Sigmoid colon (tissue), 4 donors: ENCODE results near the gene SLC38A2.

Experiments used
- CTCF ChIP-seq, 4 experiments: fragments of 450-650 bp in 3 of 4; fragments of 200-600 bp in 1 of 4; IDR thresholded peaks; one replicate each; pipeline ENCODE4 v1.5.1; 2016 to 2019; ENCODE audit warnings: antibody characterized with exemption in 4 of 4, mild to moderate bottlenecking in 3 of 4, moderate library complexity in 2 of 4
- EP300 ChIP-seq, 4 donors: sonication (generic); formaldehyde crosslinking; IDR thresholded peaks; one replicate each; pipeline ENCODE4 v1.6.1; 2017; ENCODE audit warnings: antibody characterized with exemption in 4 of 4
- POLR2A ChIP-seq, 2 donors: fragments of 450-650 bp; IDR thresholded peaks; one replicate each; pipeline ENCODE4 v1.6.1; 2016; ENCODE audit warnings: antibody characterized with exemption in 2 of 2, mild to moderate bottlenecking in 2 of 2, moderate library complexity in 2 of 2

DNA sequence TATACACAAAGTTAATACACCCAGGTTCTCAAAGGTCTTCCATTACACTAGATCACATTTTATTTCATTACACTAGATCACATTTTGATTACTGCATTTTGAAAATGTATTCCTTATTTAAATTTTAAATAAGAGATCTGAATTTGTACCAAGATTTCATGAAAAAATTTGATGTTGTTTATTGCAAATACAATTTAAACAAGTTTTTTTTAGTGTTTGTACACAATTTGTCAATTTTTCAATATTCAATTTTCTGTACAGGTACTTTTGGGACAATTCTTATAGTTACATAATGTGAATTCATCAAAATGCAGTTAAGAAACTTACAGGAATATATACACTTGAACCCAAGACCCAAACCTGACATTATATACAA, 14.3 kb downstream of the SLC38A2 start:
- no peak for TF ChIP-seq POLR2A (IDR thresholded peaks at IDR 0.05)
- TF ChIP-seq EP300 (IDR thresholded peaks at IDR 0.05) = no peak
- no peak for TF ChIP-seq CTCF (IDR thresholded peaks at IDR 0.05)
